ENCODE measurements around the gene SUGCT.

Gene SUGCT

GRCh38 chr7:40298421-40298820, 163.6 kb downstream of the SUGCT start (continued):
- TF ChIP-seq ZBTB44 (tag by site-specific recombination; IDR thresholded peaks at IDR 0.05), result no peak

- TF ChIP-seq ZNF513 (tag by site-specific recombination; IDR thresholded peaks at IDR 0.05) (no peak), ZNF112 (tag by site-specific recombination; IDR thresholded peaks at IDR 0.05) (peak; percentile 88)
- ChIA-PET POLR2A (no interaction called here), CTCF (no interaction called here)
- H3K27ac ChIP-seq (ENCODE audit: extremely low read depth, low read depth, low read length), result no peak overlapping the region
- no peaks in the 10 kb centered on the region for H3K4me1 ChIP-seq (ENCODE audit: control insufficient read depth, insufficient read depth, low read length)
- no peaks in the 10 kb centered on the region for H3K9me3 ChIP-seq (ENCODE audit: control insufficient read depth, insufficient read depth, low read depth, low read length)
- no peaks in the 10 kb centered on the region for H3K36me3 ChIP-seq (ENCODE audit: control insufficient read depth in 2 of 2, insufficient read depth in 1 of 2, low read length in 2 of 2)
- H3K4me3 ChIP-seq (ENCODE audit: low read depth, low read length), result no peak overlapping the region
These were observed 164.3 kb downstream of the SUGCT start for GRCh38 chr7:40299097-40299496.

GRCh38 chr7:40300146-40300670, 165.4 kb downstream of the SUGCT start:
- Histone ChIP-seq H3K27ac (ENCODE audit: extremely low read depth, low read depth, low read length) (no peak overlapping the region), H3K4me1 (ENCODE audit: control insufficient read depth, insufficient read depth, low read length) (no peaks in the 10 kb centered on the region), H3K9me3 (ENCODE audit: control insufficient read depth, insufficient read depth, low read depth, low read length) (no peaks in the 10 kb centered on the region), H3K36me3 (ENCODE audit: control insufficient read depth in 2 of 2, insufficient read depth in 1 of 2, low read length in 2 of 2) (no peaks in the 10 kb centered on the region), H3K4me3 (ENCODE audit: low read depth, low read length) (no peak overlapping the region)
- no peak for TF ChIP-seq ZNF660 (tag by site-specific recombination; IDR thresholded peaks at IDR 0.05)
- no peak for TF ChIP-seq ZNF433 (tag by site-specific recombination; IDR thresholded peaks at IDR 0.05; ENCODE audit: low read depth)
- no peak for TF ChIP-seq ZNF18 (tag by site-specific recombination; IDR thresholded peaks at IDR 0.05)
- TF ChIP-seq ZFHX2 (tag by site-specific recombination; conservative IDR thresholded peaks at IDR 0.05), result no peak
- TF ChIP-seq ZNF747 (tag by site-specific recombination; IDR thresholded peaks at IDR 0.05), result no peak
- no peak for TF ChIP-seq ZNF132 (tag by site-specific recombination; IDR thresholded peaks at IDR 0.05; ENCODE audit: borderline replicate concordance)
- no peak for TF ChIP-seq PBX3 (CRISPR knock-in tag; IDR thresholded peaks at IDR 0.05)
- TF ChIP-seq YY1 (tag by site-specific recombination; IDR thresholded peaks at IDR 0.05), result no peak
- TF ChIP-seq ZNF513 (tag by site-specific recombination; IDR thresholded peaks at IDR 0.05), result no peak
- no peak for TF ChIP-seq SP2 (tag by site-specific recombination; IDR thresholded peaks at IDR 0.05)
- TF ChIP-seq GLI2 (tag by site-specific recombination; IDR thresholded peaks at IDR 0.05; ENCODE audit: borderline replicate concordance, low read depth), result no peak
- ChIA-PET CTCF (no interaction called here), POLR2A (no interaction called here)

Data from HEK293 (cell line).